ENCODE data around the gene DRG1. TPM values are rescaled to one million over a fixed set of nuclear protein-coding genes. Genes with fewer than 3 reads are reported as not detected.

Gene DRG1, protein sequence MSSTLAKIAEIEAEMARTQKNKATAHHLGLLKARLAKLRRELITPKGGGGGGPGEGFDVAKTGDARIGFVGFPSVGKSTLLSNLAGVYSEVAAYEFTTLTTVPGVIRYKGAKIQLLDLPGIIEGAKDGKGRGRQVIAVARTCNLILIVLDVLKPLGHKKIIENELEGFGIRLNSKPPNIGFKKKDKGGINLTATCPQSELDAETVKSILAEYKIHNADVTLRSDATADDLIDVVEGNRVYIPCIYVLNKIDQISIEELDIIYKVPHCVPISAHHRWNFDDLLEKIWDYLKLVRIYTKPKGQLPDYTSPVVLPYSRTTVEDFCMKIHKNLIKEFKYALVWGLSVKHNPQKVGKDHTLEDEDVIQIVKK
- 10 to 100 TPM; 51.8 to 70.0 (median 57.9) TPM for total RNA-seq

DNA sequence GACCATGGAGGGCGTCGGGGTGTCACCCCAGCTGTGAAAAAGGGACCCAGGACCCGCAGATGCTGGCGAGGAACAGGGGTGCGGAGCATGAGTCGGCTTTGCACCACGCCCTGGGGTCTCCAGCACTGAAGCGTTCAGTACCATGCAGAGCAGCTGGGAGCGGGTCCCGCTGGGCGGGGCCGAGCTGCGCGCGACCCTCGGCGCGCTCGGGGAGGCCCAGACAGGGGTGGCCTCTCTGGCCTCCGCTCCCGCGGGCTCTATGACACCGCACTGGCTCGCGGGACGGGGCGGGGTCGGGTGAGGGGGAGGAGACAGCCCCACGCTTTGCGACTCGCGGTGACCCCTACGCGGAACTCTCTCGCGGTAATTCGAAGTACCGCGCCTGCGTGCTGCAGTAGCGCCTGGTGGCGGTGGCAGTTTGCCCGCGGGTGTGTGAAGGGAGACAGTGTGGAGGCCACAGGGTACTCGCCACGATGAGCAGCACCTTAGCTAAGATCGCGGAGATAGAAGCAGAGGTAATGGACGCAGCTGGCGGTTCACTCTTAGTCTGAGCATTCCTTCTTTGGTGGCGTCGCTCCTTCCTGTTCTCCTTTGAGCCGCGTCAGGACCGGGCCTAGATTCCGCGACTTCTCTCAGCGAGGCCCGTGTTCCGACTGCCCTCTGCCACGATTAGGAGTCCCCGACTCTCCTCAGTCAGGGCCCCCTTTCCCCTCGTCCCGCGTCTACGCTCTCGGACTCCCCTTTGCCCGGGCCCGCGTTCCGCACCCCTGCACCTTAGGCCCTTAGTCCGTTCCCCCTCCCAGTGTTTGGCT is at the start of gene DRG1:
Gene DRG1, plus strand, starts transcription at position 394 of the 812 bp plus-strand sequence. Its CDS starts 80 bp downstream, at position 474.
- peak within 1 kb of the TSS; percentile 57 to 87 (median 86) for H3K27ac ChIP-seq
- WGBS, 2 donors (ENCODE audit: low coverage in 1 of 2), result 0% methylated on average over 22 to 26 of the region's 72 CpGs
- no peaks in the 10 kb centered on the region for H3K9me3 ChIP-seq
- peaks cover 0 to 29% of the 10 kb centered on the region in 2 donors for H3K36me3 ChIP-seq
- no peaks in the 10 kb centered on the region for H3K27me3 ChIP-seq
- peak; percentile 96 for TF ChIP-seq POLR2AphosphoS5 (IDR thresholded peaks at IDR 0.05)
- TF ChIP-seq EP300 (IDR thresholded peaks at IDR 0.05), result no peak
- peak in 2 of 4 experiments; percentile 35 to 44 for TF ChIP-seq CTCF (IDR thresholded peaks at IDR 0.05)
- TF ChIP-seq POLR2A (IDR thresholded peaks at IDR 0.05), result peak; percentile 95 to 98
- ATAC-seq, result peak; percentile 100
- peak within 1 kb of the TSS; percentile 47 to 62 for H3K4me3 ChIP-seq
- H3K4me1 ChIP-seq, result peaks cover 3 to 36% (median 5%) of the 10 kb centered on the region in 3 donors

DNA sequence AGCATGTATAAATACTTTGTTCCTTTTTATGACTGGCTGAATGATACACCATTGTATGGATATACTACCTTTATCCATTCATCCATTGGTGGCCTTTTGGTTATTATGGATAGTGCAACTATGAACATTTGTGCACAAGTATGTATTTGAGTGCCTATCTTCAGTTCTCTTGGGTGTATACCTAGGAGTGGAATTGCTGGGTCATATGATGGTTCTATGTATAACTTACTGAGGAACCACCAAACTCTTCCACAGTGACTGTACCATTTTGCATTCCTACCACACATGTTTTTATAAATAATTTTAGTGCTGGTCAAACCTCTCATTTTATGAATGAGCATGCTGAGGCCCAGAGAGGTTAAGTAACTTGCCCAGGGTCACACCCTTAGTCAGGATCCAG is 49.4 kb upstream of the DRG1 start:
- Histone ChIP-seq H3K9me3 (no peaks in the 10 kb centered on the region), H3K27me3 (peaks cover 3% of the 10 kb centered on the region), H3K27ac (no peak overlapping the region), H3K4me3 (no peak overlapping the region), H3K4me1 (peaks cover 0 to 16% (median 13%) of the 10 kb centered on the region in 3 donors), H3K36me3 (no peaks in the 10 kb centered on the region)
- no peak for ATAC-seq
- TF ChIP-seq CTCF (IDR thresholded peaks at IDR 0.05) (no peak), POLR2AphosphoS5 (IDR thresholded peaks at IDR 0.05) (no peak), EP300 (IDR thresholded peaks at IDR 0.05) (no peak), POLR2A (IDR thresholded peaks at IDR 0.05) (no peak)

GRCh38 chr22:31350410-31350863 is 49.0 kb upstream of the DRG1 start:
- Histone ChIP-seq H3K4me3 (no peak overlapping the region), H3K36me3 (no peaks in the 10 kb centered on the region)
- no peak for ATAC-seq

GRCh38 chr22:31354515-31354914 is 44.9 kb upstream of the DRG1 start:
- Histone ChIP-seq H3K27me3 (peaks cover 24% of the 10 kb centered on the region), H3K27ac (no peak overlapping the region), H3K4me3 (no peak overlapping the region), H3K4me1 (no peaks in the 10 kb centered on the region), H3K36me3 (no peaks in the 10 kb centered on the region), H3K9me3 (no peaks in the 10 kb centered on the region)
- WGBS, 2 donors (ENCODE audit: low coverage in 1 of 2), result 49 to 67% methylated on average over 3 to 5 of the region's 5 CpGs
- no peak for TF ChIP-seq POLR2AphosphoS5 (IDR thresholded peaks at IDR 0.05)
- no peak for TF ChIP-seq POLR2A (IDR thresholded peaks at IDR 0.05)
- no peak for TF ChIP-seq EP300 (IDR thresholded peaks at IDR 0.05)
- no peak for TF ChIP-seq CTCF (IDR thresholded peaks at IDR 0.05)
- no peak for ATAC-seq

More at GRCh38 chr22:31350410-31350863, 49.0 kb upstream of the DRG1 start:
- TF ChIP-seq EP300 (IDR thresholded peaks at IDR 0.05), result no peak
- no peak for TF ChIP-seq CTCF (IDR thresholded peaks at IDR 0.05)
- H3K9me3 ChIP-seq, result no peaks in the 10 kb centered on the region
- peaks cover 0 to 11% (median 8%) of the 10 kb centered on the region in 3 donors for H3K4me1 ChIP-seq
- H3K27ac ChIP-seq, result no peak overlapping the region
- 57 to 64% methylated on average over 7 to 8 of the region's 8 CpGs for WGBS, 2 donors (ENCODE audit: low coverage in 1 of 2)
- peaks cover 7% of the 10 kb centered on the region for H3K27me3 ChIP-seq

All from gastroesophageal sphincter (tissue), 4 donors.